ENCODE measurements around the gene FBXL3.

- TF ChIP-seq CTCF (IDR thresholded peaks at IDR 0.05) = no peak
- no peak for TF ChIP-seq FOXJ3 (CRISPR knock-in tag; IDR thresholded peaks at IDR 0.05; ENCODE audit: borderline replicate concordance)
- TF ChIP-seq TCF7 (CRISPR knock-in tag; IDR thresholded peaks at IDR 0.05; ENCODE audit: low read depth) = no peak
- no peak for TF ChIP-seq ARID4B (CRISPR knock-in tag; IDR thresholded peaks at IDR 0.05; ENCODE audit: borderline replicate concordance)
- no peak for TF ChIP-seq TEAD4 (CRISPR knock-in tag; IDR thresholded peaks at IDR 0.05)
- no peak for TF ChIP-seq JUN (CRISPR knock-in tag; IDR thresholded peaks at IDR 0.05)
- no peak for TF ChIP-seq FOXP1 (CRISPR knock-in tag; IDR thresholded peaks at IDR 0.05; ENCODE audit: borderline replicate concordance)
- no peak for TF ChIP-seq ZNF263 (CRISPR knock-in tag; IDR thresholded peaks at IDR 0.05; ENCODE audit: low read depth)
- TF ChIP-seq, protein P1, sequence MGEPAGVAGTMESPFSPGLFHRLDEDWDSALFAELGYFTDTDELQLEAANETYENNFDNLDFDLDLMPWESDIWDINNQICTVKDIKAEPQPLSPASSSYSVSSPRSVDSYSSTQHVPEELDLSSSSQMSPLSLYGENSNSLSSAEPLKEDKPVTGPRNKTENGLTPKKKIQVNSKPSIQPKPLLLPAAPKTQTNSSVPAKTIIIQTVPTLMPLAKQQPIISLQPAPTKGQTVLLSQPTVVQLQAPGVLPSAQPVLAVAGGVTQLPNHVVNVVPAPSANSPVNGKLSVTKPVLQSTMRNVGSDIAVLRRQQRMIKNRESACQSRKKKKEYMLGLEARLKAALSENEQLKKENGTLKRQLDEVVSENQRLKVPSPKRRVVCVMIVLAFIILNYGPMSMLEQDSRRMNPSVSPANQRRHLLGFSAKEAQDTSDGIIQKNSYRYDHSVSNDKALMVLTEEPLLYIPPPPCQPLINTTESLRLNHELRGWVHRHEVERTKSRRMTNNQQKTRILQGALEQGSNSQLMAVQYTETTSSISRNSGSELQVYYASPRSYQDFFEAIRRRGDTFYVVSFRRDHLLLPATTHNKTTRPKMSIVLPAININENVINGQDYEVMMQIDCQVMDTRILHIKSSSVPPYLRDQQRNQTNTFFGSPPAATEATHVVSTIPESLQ (CRISPR knock-in tag; IDR thresholded peaks at IDR 0.05) = no peak
- no peak for TF ChIP-seq NFYB (CRISPR knock-in tag; conservative IDR thresholded peaks at IDR 0.05; ENCODE audit: low read depth)
Observed at GRCh38 chr13:77055158-77055557, 28.2 kb upstream of the FBXL3 start.
